ENCODE data around the gene CDK6. TPM values are rescaled to one million over a fixed set of nuclear protein-coding genes. Genes with fewer than 3 reads are reported as not detected.

Gene CDK6
- total RNA-seq, 1 donor from 2014 or later, result 23.3 TPM

GRCh38 chr7:92708111-92709042 is 128.0 kb downstream of the CDK6 start:
- TF ChIP-seq, protein P1, sequence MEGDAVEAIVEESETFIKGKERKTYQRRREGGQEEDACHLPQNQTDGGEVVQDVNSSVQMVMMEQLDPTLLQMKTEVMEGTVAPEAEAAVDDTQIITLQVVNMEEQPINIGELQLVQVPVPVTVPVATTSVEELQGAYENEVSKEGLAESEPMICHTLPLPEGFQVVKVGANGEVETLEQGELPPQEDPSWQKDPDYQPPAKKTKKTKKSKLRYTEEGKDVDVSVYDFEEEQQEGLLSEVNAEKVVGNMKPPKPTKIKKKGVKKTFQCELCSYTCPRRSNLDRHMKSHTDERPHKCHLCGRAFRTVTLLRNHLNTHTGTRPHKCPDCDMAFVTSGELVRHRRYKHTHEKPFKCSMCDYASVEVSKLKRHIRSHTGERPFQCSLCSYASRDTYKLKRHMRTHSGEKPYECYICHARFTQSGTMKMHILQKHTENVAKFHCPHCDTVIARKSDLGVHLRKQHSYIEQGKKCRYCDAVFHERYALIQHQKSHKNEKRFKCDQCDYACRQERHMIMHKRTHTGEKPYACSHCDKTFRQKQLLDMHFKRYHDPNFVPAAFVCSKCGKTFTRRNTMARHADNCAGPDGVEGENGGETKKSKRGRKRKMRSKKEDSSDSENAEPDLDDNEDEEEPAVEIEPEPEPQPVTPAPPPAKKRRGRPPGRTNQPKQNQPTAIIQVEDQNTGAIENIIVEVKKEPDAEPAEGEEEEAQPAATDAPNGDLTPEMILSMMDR (IDR thresholded peaks at IDR 0.05; ENCODE audit: unreplicated experiment), result no peak
- no peak overlapping the region for H3K4me3 Mint-ChIP-seq (ENCODE audit: low read depth)
- peaks cover 4% of the 10 kb centered on the region for H3K4me1 Mint-ChIP-seq (ENCODE audit: low read depth)
- H3K9me3 Mint-ChIP-seq (ENCODE audit: low read depth), result peaks cover 6% of the 10 kb centered on the region
- DNase-seq (ENCODE audit: low spot score, unreplicated experiment), result no peak
- H3K27ac Mint-ChIP-seq, result no peak overlapping the region
- H3K27me3 Mint-ChIP-seq, result no peaks in the 10 kb centered on the region
- peaks cover 5% of the 10 kb centered on the region for H3K36me3 Mint-ChIP-seq (ENCODE audit: insufficient read depth)

DNA sequence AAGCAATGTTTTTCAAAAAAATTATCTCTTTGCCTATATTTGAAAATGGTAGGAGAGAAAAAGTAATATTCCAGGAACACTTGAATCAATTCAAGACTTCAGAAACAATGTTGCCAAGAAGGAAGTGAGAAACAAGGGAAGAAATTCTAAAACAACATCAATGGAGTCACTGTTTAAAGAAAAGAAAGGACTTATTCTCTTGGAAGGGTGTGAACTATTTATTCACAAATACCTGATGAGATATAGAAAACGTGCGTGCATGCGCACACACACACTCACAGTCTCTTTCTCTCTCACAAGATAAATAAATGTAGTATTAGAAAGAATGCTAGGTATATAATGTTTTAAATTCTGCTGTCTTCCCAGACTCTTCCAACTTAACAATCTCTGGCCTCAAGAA is 128.9 kb downstream of the CDK6 start:
- Mint-ChIP-seq H3K4me1 (ENCODE audit: low read depth) (peaks cover 4% of the 10 kb centered on the region), H3K36me3 (ENCODE audit: insufficient read depth) (peaks cover 5% of the 10 kb centered on the region)

DNA sequence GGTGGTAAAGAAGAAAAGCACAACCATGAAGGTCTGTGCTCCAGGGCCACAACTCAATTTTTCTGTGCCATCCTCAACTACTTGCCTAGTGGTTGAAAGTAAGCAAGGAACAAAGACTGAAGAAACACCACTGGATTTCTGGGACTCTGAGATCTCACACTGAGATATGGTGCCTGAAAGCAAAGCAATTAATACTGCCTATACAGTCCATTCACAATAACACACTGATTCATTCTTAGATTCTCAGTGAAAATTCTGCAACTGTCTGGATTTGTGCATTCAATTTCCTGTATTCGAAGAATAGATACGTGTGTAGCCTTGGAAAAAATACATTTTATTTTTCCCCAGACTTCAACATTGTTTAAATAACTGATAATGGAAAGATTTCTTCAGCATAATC is 129.8 kb downstream of the CDK6 start:
- Mint-ChIP-seq H3K4me1 (ENCODE audit: low read depth) (peaks cover 4% of the 10 kb centered on the region), H3K27ac (no peak overlapping the region), H3K4me3 (ENCODE audit: low read depth) (no peak overlapping the region), H3K9me3 (ENCODE audit: low read depth) (peaks cover 6% of the 10 kb centered on the region), H3K27me3 (no peaks in the 10 kb centered on the region), H3K36me3 (ENCODE audit: insufficient read depth) (peaks cover 5% of the 10 kb centered on the region)
- TF ChIP-seq, protein P1 (IDR thresholded peaks at IDR 0.05; ENCODE audit: unreplicated experiment), result no peak
- DNase-seq (ENCODE audit: low spot score, unreplicated experiment), result no peak

More for the DNA sequence above, 128.9 kb downstream of the CDK6 start:
- Mint-ChIP-seq H3K9me3 (ENCODE audit: low read depth) (peaks cover 6% of the 10 kb centered on the region), H3K27me3 (no peaks in the 10 kb centered on the region), H3K4me3 (ENCODE audit: low read depth) (no peak overlapping the region), H3K27ac (no peak overlapping the region)
- TF ChIP-seq, protein P1 (IDR thresholded peaks at IDR 0.05; ENCODE audit: unreplicated experiment), result no peak
- no peak for DNase-seq (ENCODE audit: low spot score, unreplicated experiment)

- Mint-ChIP-seq H3K4me3 (ENCODE audit: low read depth) (no peak overlapping the region), H3K9me3 (ENCODE audit: low read depth) (peaks cover 6% of the 10 kb centered on the region), H3K36me3 (ENCODE audit: insufficient read depth) (peaks cover 5% of the 10 kb centered on the region), H3K27me3 (no peaks in the 10 kb centered on the region), H3K27ac (no peak overlapping the region), H3K4me1 (ENCODE audit: low read depth) (peaks cover 4% of the 10 kb centered on the region)
- TF ChIP-seq, protein P1 (IDR thresholded peaks at IDR 0.05; ENCODE audit: unreplicated experiment), result no peak
- DNase-seq (ENCODE audit: low spot score, unreplicated experiment), result no peak
These were observed 130.5 kb downstream of the CDK6 start for GRCh38 chr7:92705831-92706230.

GRCh38 chr7:92704858-92705257 is 131.5 kb downstream of the CDK6 start:
- Mint-ChIP-seq H3K36me3 (ENCODE audit: insufficient read depth) (peaks cover 5% of the 10 kb centered on the region), H3K27me3 (no peaks in the 10 kb centered on the region), H3K27ac (no peak overlapping the region), H3K9me3 (ENCODE audit: low read depth) (peaks cover 6% of the 10 kb centered on the region), H3K4me3 (ENCODE audit: low read depth) (no peak overlapping the region), H3K4me1 (ENCODE audit: low read depth) (peaks cover 4% of the 10 kb centered on the region)
- DNase-seq (ENCODE audit: low spot score, unreplicated experiment), result no peak
- TF ChIP-seq, protein P1 (IDR thresholded peaks at IDR 0.05; ENCODE audit: unreplicated experiment), result no peak
